Endodermal cell (in vitro differentiated cells): Measurements from ENCODE around the gene CMIP. TPM values are rescaled to one million over a fixed set of nuclear protein-coding genes. Genes with fewer than 3 reads are reported as not detected.

Source experiments
- DNase-seq: peaks from one replicate; pipeline ENCODE4 v3.0.0-alpha.2; 2017
- H3K27ac ChIP-seq: 2 replicates; pipeline ENCODE4 v1.5.1; 2013; ENCODE audit warnings: mild to moderate bottlenecking, low read depth, low read length, moderate library complexity
- H3K27me3 ChIP-seq: 2 replicates; pipeline ENCODE4 v1.6.1; 2013; ENCODE audit warnings: mild to moderate bottlenecking, low read length, moderate library complexity; ENCODE audit not compliant: insufficient read depth, control insufficient read depth, poor library complexity, severe bottlenecking
- H3K36me3 ChIP-seq: 2 replicates; pipeline ENCODE4 v1.7.0; 2013; ENCODE audit warnings: mild to moderate bottlenecking, low read length, moderate library complexity; ENCODE audit not compliant: control insufficient read depth, insufficient read depth
- H3K4me1 ChIP-seq: one replicate; pipeline ENCODE4 v1.7.0; 2013; ENCODE audit warnings: low read length; ENCODE audit not compliant: control insufficient read depth, insufficient read depth
- H3K4me3 ChIP-seq: 2 replicates; pipeline ENCODE4 v1.5.1; 2013; ENCODE audit warnings: mild to moderate bottlenecking, low read length, moderate library complexity
- H3K9ac ChIP-seq: 2 replicates; pipeline ENCODE4 v1.6.1; 2013; ENCODE audit warnings: mild to moderate bottlenecking, low read length, moderate library complexity; ENCODE audit not compliant: poor library complexity, severe bottlenecking; ENCODE audit errors: extremely low read depth
- H3K9me3 ChIP-seq: 2 replicates; pipeline ENCODE4 v1.6.1; 2013; ENCODE audit warnings: mild to moderate bottlenecking, low read length, moderate library complexity; ENCODE audit not compliant: control insufficient read depth
- H3K27ac Mint-ChIP-seq: 2 replicates; pipeline ENCODE4 v1.8.0; 2020; ENCODE audit warnings: mixed read lengths
- H3K27me3 Mint-ChIP-seq: 2 replicates; pipeline ENCODE4 v1.8.0; 2021; ENCODE audit warnings: mild to moderate bottlenecking, mixed read lengths; ENCODE audit not compliant: insufficient read depth
- H3K36me3 Mint-ChIP-seq: 2 replicates; pipeline ENCODE4 v1.8.0; 2020; ENCODE audit warnings: low read depth, mixed read lengths
- H3K4me1 Mint-ChIP-seq: 2 replicates; pipeline ENCODE4 v1.8.0; 2020; ENCODE audit warnings: mixed read lengths
- H3K4me3 Mint-ChIP-seq: 2 replicates; pipeline ENCODE4 v1.8.0; 2020; ENCODE audit warnings: mild to moderate bottlenecking, moderate library complexity, mixed read lengths
- H3K9me3 Mint-ChIP-seq: 2 replicates; pipeline ENCODE4 v1.8.0; 2020; ENCODE audit warnings: mild to moderate bottlenecking, mixed read lengths
- WGBS, 2 experiments: methylation state at CpG; one replicate each; pipeline versions ENCODE4 v1.1.5 to v1.1.7; 2013; ENCODE audit warnings: missing lambda C conversion rate in 2 of 2, mixed read lengths in 1 of 2; ENCODE audit not compliant: insufficient coverage in 1 of 2, insufficient read length in 1 of 2; 5-methylcytosine and 5-hydroxymethylcytosine counted together
- total RNA-seq, 2 donors: library from RNA; stranded (reverse); fragmentation: NEBNext Ultra II Directional in 1 of 2; extraction: Animal tissue kit (Norgen Biotek cat#: 25700) in 1 of 2; gene quantifications; 2 replicates in 1 of 2; 3 replicates in 1 of 2; pipeline ENCODE4 v1.2.1, GENCODE V29; 2021
- TF ChIP-seq, protein P1 (sequence below): fragments of 200-600 bp; sonication (generic); conservative IDR thresholded peaks from 2 replicates; pipeline ENCODE4 v1.5.0; 2021; ENCODE audit warnings: antibody characterized with exemption, mild to moderate bottlenecking

The CMIP gene
- total RNA-seq, 2 donors from 2014 or later = 64.0 to 64.7 TPM

- DNase-seq = no peak
- 95 to 96% methylated on average over 4 to 7 of the region's 7 CpGs for WGBS, 2 experiments
These were observed 129.0 kb downstream of the CMIP start for GRCh38 chr16:81573533-81574020.

GRCh38 chr16:81574168-81574567, 129.6 kb downstream of the CMIP start:
- Mint-ChIP-seq H3K4me1 (peaks cover 6% of the 10 kb centered on the region), H3K27ac (no peak overlapping the region), H3K36me3 (no peaks in the 10 kb centered on the region), H3K9me3 (no peaks in the 10 kb centered on the region), H3K27me3 (no peaks in the 10 kb centered on the region), H3K4me3 (no peak overlapping the region)
- no peak overlapping the region for H3K9ac ChIP-seq
- peaks cover 7% of the 10 kb centered on the region for H3K36me3 ChIP-seq
- H3K27ac ChIP-seq = no peak overlapping the region
- H3K9me3 ChIP-seq = no peaks in the 10 kb centered on the region
- DNase-seq = no peak
- no peaks in the 10 kb centered on the region for H3K27me3 ChIP-seq
- no peaks in the 10 kb centered on the region for H3K4me1 ChIP-seq
- H3K4me3 ChIP-seq = no peak overlapping the region
- WGBS, 2 experiments = 93 to 100% methylated on average over 6 to 7 of the region's 7 CpGs
- TF ChIP-seq, protein P1, sequence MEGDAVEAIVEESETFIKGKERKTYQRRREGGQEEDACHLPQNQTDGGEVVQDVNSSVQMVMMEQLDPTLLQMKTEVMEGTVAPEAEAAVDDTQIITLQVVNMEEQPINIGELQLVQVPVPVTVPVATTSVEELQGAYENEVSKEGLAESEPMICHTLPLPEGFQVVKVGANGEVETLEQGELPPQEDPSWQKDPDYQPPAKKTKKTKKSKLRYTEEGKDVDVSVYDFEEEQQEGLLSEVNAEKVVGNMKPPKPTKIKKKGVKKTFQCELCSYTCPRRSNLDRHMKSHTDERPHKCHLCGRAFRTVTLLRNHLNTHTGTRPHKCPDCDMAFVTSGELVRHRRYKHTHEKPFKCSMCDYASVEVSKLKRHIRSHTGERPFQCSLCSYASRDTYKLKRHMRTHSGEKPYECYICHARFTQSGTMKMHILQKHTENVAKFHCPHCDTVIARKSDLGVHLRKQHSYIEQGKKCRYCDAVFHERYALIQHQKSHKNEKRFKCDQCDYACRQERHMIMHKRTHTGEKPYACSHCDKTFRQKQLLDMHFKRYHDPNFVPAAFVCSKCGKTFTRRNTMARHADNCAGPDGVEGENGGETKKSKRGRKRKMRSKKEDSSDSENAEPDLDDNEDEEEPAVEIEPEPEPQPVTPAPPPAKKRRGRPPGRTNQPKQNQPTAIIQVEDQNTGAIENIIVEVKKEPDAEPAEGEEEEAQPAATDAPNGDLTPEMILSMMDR = no peak

More at GRCh38 chr16:81573533-81574020, 129.0 kb downstream of the CMIP start:
- Histone ChIP-seq H3K9me3 (no peaks in the 10 kb centered on the region), H3K36me3 (peaks cover 7% of the 10 kb centered on the region), H3K27me3 (no peaks in the 10 kb centered on the region), H3K9ac (no peak overlapping the region), H3K27ac (no peak overlapping the region), H3K4me3 (no peak overlapping the region), H3K4me1 (no peaks in the 10 kb centered on the region)
- Mint-ChIP-seq H3K4me3 (no peak overlapping the region), H3K36me3 (no peaks in the 10 kb centered on the region), H3K4me1 (peaks cover 9% of the 10 kb centered on the region), H3K9me3 (no peaks in the 10 kb centered on the region), H3K27ac (no peak overlapping the region), H3K27me3 (no peaks in the 10 kb centered on the region)
- TF ChIP-seq, protein P1 = no peak

DNA sequence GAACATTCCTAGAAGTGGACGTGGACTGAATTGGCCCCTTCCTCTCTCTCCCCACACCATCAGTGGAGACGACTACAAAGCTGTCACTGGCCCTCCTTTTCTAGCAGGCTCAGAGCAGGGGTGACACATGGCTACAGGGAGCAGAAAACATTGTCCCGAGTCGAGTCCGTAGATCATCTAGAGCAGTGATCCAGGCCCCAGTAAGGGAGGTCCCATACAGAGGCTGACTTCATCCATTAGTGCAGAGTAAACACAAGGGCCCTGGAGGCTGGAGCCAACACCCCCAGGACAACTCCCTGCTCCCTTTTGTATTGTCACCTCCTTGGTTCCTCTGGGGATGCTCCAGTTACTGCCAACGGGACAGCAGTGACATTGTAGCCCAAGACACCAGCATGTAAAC, 130.7 kb downstream of the CMIP start:
- Histone ChIP-seq H3K9me3 (no peaks in the 10 kb centered on the region), H3K27ac (no peak overlapping the region), H3K4me1 (no peaks in the 10 kb centered on the region), H3K36me3 (peaks cover 7% of the 10 kb centered on the region), H3K9ac (no peak overlapping the region), H3K4me3 (no peak overlapping the region), H3K27me3 (no peaks in the 10 kb centered on the region)
- Mint-ChIP-seq H3K4me1 (peaks cover under 1% of the 10 kb centered on the region), H3K27me3 (no peaks in the 10 kb centered on the region), H3K36me3 (peaks cover 3% of the 10 kb centered on the region), H3K4me3 (no peak overlapping the region), H3K27ac (no peak overlapping the region), H3K9me3 (no peaks in the 10 kb centered on the region)
- no peak for DNase-seq
- WGBS, 2 experiments = 93 to 94% methylated on average over 4 to 6 of the region's 6 CpGs
- TF ChIP-seq, protein P1 = no peak
